GM18519 (cell line): Measurements from ENCODE around the gene TAB2.
A peak's percentile ranks its signal among the peaks of the same experiment; 100 is the strongest.

Experiments used
- ATAC-seq: cut with Tn5 transposase; IDR thresholded peaks from one replicate; pipeline ENCODE4 v1.9.1; 2021; ENCODE audit warnings: mild to moderate bottlenecking, moderate library complexity; ENCODE audit not compliant: unreplicated experiment, low FRiP score

TAB2 gene

GRCh38 chr6:149403534-149403933 lies 86.0 kb downstream of the TAB2 start:
- ATAC-seq, result no peak

- no peak for ATAC-seq
These were observed 88.6 kb downstream of the TAB2 start for GRCh38 chr6:149405823-149406765.

GRCh38 chr6:149409617-149410016 lies 92.1 kb downstream of the TAB2 start:
- no peak for ATAC-seq

- ATAC-seq, result no peak
These were observed 93.0 kb downstream of the TAB2 start for GRCh38 chr6:149410557-149410956.

- ATAC-seq, result no peak
These were observed 96.5 kb downstream of the TAB2 start for GRCh38 chr6:149414009-149414408.

GRCh38 chr6:149414821-149415220 lies 97.3 kb downstream of the TAB2 start:
- ATAC-seq, result no peak

GRCh38 chr6:149419696-149420404 lies 102.3 kb downstream of the TAB2 start:
- ATAC-seq, result no peak

GRCh38 chr6:149421132-149421531 lies 103.6 kb downstream of the TAB2 start:
- ATAC-seq, result no peak

- no peak for ATAC-seq
These were observed 105.1 kb downstream of the TAB2 start for GRCh38 chr6:149422581-149422980.

- ATAC-seq, result no peak
These were observed 106.5 kb downstream of the TAB2 start for GRCh38 chr6:149423964-149424440.

- no peak for ATAC-seq
These were observed 107.7 kb downstream of the TAB2 start for GRCh38 chr6:149425224-149425623.

GRCh38 chr6:149425754-149426153 lies 108.2 kb downstream of the TAB2 start:
- ATAC-seq, result no peak

- ATAC-seq, result no peak
These were observed 111.1 kb downstream of the TAB2 start for GRCh38 chr6:149428606-149429005.

- ATAC-seq, result no peak
These were observed 112.2 kb downstream of the TAB2 start for GRCh38 chr6:149429427-149430360.

- ATAC-seq, result peak; percentile 72
These were observed 114.6 kb downstream of the TAB2 start for GRCh38 chr6:149431905-149432775.

GRCh38 chr6:149433405-149433804 lies 115.9 kb downstream of the TAB2 start:
- no peak for ATAC-seq

- no peak for ATAC-seq
These were observed 116.4 kb downstream of the TAB2 start for GRCh38 chr6:149433881-149434280.

- no peak for ATAC-seq
These were observed 118.5 kb downstream of the TAB2 start for GRCh38 chr6:149435919-149436586.

- ATAC-seq, result no peak
These were observed 119.1 kb downstream of the TAB2 start for GRCh38 chr6:149436647-149437046.
